DND-41 (cell line): ENCODE data around the gene IFNL4.

Source experiments
- EZH2 ChIP-seq: IDR thresholded peaks from 3 replicates; pipeline ENCODE4 v1.6.1; 2012; ENCODE audit warnings: borderline replicate concordance, low read depth, mild to moderate bottlenecking, moderate library complexity, low read length, inconsistent platforms; ENCODE audit not compliant: severe bottlenecking
- TF ChIP-seq, protein P1 (sequence below): IDR thresholded peaks from 2 replicates; pipeline ENCODE4 v1.5.1; 2012; ENCODE audit warnings: borderline replicate concordance, low read length, moderate library complexity, mild to moderate bottlenecking; ENCODE audit not compliant: poor library complexity, severe bottlenecking; ENCODE audit errors: extremely low read depth

DNA sequence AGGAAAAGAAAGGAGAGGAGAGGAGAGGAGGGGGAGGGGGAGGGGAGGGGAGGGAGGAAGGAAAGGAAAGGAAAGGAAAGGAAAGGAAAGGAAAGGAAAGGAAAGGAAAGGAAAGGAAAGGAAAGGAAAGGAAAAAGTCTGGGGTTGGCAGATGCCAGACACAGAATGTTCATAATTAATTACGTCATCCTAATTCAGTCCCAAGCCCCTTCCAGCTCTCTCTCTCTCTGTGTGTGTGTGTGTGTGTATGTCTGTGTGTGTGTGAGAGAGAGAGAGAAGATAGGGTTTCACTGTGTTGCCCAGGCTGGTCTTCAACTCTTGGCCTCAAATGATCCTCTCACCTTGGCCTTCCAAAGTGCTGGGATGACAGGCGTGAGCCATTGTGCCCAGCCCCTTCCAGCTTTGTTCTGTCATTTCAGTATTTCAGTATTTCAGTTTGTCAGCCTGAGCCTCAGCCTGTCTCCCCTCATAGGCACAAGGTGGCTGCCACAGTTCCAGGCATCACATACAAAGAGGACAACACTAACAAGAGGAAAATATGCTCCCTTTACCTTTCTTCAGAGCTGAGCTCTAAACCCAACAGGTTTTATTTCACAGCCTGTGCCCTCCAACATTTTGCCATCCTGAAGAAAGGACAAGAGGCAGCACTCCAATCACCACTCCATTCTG, 18.4 kb downstream of the IFNL4 start:
- TF ChIP-seq, protein P1, sequence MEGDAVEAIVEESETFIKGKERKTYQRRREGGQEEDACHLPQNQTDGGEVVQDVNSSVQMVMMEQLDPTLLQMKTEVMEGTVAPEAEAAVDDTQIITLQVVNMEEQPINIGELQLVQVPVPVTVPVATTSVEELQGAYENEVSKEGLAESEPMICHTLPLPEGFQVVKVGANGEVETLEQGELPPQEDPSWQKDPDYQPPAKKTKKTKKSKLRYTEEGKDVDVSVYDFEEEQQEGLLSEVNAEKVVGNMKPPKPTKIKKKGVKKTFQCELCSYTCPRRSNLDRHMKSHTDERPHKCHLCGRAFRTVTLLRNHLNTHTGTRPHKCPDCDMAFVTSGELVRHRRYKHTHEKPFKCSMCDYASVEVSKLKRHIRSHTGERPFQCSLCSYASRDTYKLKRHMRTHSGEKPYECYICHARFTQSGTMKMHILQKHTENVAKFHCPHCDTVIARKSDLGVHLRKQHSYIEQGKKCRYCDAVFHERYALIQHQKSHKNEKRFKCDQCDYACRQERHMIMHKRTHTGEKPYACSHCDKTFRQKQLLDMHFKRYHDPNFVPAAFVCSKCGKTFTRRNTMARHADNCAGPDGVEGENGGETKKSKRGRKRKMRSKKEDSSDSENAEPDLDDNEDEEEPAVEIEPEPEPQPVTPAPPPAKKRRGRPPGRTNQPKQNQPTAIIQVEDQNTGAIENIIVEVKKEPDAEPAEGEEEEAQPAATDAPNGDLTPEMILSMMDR = no peak
- TF ChIP-seq EZH2 = no peak
